ENCODE measurements around the gene PCDH15.

PCDH15 gene

DNA sequence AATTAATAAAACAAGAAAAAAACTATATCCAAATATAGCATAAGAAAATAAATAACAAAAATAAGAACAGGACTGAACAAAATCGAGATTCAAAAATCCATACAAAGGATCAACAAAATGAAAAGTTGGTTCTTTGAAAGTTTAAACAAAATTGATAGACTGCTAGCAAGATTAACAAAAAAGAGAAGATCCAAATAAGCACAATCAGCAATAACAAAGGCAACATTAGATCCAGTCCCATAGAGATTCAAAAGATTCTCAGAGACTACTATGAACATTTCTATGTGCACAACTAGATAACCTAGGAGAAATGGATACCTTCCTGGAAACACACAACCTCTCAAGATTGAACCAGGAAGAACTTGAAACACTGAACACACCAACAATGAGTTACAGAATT lies 534.6 kb downstream of the PCDH15 start:
- H3K9me3 ChIP-seq (ENCODE audit: low read length): peaks cover 2% of the 10 kb centered on the region
- no peak overlapping the region for H3K4me3 ChIP-seq (ENCODE audit: low read length)
- no peaks in the 10 kb centered on the region for H3K36me3 ChIP-seq (ENCODE audit: insufficient read depth, low read length)
- H2AFZ ChIP-seq (ENCODE audit: low read depth, low read length): no peak overlapping the region
- no peaks in the 10 kb centered on the region for H3K4me1 ChIP-seq (ENCODE audit: insufficient read depth, low read length)
- no peaks in the 10 kb centered on the region for H3K27me3 ChIP-seq (ENCODE audit: insufficient read depth, low read length)

DNA sequence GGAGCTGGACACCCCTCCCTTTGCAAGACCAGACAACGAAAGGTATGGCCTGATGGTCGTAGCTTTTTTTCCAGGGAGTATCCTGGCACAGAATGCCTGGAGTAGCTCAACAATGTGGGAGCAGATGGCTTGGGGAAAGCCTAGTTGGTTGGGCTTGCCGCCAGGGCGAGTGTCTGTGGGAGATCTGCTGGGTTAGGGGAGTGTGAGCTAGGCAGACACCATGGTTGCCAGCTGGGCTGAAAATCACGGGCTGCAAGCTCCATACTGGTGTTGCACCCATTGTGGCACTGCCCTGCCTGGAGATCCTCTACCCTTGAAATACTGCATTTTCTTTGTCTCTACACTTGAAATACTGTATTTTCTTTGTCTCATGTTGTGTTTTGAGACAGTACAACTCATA lies 538.3 kb downstream of the PCDH15 start:
- no peak overlapping the region for H2AFZ ChIP-seq (ENCODE audit: low read depth, low read length)
- H3K4me3 ChIP-seq (ENCODE audit: low read length): no peak overlapping the region
- peaks cover 2% of the 10 kb centered on the region for H3K9me3 ChIP-seq (ENCODE audit: low read length)
- no peaks in the 10 kb centered on the region for H3K27me3 ChIP-seq (ENCODE audit: insufficient read depth, low read length)
- H3K4me1 ChIP-seq (ENCODE audit: insufficient read depth, low read length): no peaks in the 10 kb centered on the region
- no peaks in the 10 kb centered on the region for H3K36me3 ChIP-seq (ENCODE audit: insufficient read depth, low read length)

DNA sequence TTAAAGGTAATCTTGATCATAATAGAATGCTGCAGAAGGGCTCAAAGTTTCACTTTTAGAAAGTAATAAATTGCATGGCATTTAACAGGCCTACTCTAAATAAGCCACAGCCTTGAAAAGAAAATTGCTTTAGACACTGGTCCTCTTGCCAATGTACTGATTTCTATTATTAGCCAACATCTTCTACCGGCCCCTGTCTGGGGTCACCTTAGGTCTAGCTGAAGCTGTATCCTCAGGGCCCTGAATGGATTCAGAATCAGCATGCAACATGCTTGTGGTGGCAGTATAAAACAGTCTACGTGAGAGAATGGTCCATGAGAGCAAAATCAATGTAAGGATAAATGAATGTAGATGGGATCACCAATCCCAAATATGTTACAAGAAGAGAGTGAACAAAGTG lies 541.9 kb downstream of the PCDH15 start:
- no peak overlapping the region for H2AFZ ChIP-seq (ENCODE audit: low read depth, low read length)
- no peaks in the 10 kb centered on the region for H3K27me3 ChIP-seq (ENCODE audit: insufficient read depth, low read length)
- no peaks in the 10 kb centered on the region for H3K36me3 ChIP-seq (ENCODE audit: insufficient read depth, low read length)
- peaks cover 2% of the 10 kb centered on the region for H3K9me3 ChIP-seq (ENCODE audit: low read length)
- H3K4me1 ChIP-seq (ENCODE audit: insufficient read depth, low read length): no peaks in the 10 kb centered on the region
- no peak overlapping the region for H3K4me3 ChIP-seq (ENCODE audit: low read length)

DNA sequence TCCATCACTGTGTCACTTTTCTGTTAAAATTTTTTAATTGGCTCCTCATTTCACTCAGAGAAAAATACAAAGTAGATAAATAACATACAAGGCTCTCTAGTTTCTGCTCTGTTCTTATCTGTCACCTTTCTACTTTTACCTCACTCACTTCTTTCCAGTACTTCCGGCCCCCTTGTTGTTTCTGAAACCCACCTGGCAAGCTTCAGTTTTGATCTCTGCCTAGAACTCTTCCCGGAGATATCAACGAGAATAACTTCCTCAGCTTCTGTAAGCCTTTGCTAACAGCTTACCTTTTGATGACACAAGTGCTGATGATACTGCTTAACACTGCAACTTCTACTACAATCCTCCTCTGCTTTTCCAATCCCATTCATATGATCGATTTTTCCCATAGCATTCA lies 566.2 kb downstream of the PCDH15 start:
- Histone ChIP-seq H3K36me3 (ENCODE audit: insufficient read depth, low read length) (no peaks in the 10 kb centered on the region), H3K4me3 (ENCODE audit: low read length) (no peak overlapping the region), H3K27me3 (ENCODE audit: insufficient read depth, low read length) (no peaks in the 10 kb centered on the region), H3K9me3 (ENCODE audit: low read length) (peaks cover 3% of the 10 kb centered on the region), H3K4me1 (ENCODE audit: insufficient read depth, low read length) (no peaks in the 10 kb centered on the region), H2AFZ (ENCODE audit: low read depth, low read length) (no peak overlapping the region)

DNA sequence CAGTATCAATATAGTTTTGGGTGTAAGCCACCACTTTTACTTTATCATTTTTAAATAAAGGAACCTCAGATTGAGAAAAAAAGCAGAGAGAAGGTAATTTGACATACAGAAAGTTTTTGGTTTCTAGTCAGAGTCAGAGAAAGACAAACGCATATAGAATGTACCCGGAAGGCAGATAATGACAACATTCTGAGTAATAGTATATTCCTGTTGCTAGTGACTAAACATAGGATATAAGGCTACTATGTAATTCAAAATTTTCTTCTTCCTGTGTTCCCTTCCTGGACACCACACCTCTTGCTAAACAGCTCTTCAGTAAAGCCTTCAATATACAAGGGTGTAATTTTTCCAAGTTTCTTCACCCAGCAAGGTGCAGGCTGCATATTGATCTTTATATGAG lies 597.6 kb downstream of the PCDH15 start:
- H2AFZ ChIP-seq (ENCODE audit: low read depth, low read length): no peak overlapping the region
- no peaks in the 10 kb centered on the region for H3K4me1 ChIP-seq (ENCODE audit: insufficient read depth, low read length)
- no peaks in the 10 kb centered on the region for H3K36me3 ChIP-seq (ENCODE audit: insufficient read depth, low read length)
- H3K9me3 ChIP-seq (ENCODE audit: low read length): no peaks in the 10 kb centered on the region
- H3K27me3 ChIP-seq (ENCODE audit: insufficient read depth, low read length): no peaks in the 10 kb centered on the region
- no peak overlapping the region for H3K4me3 ChIP-seq (ENCODE audit: low read length)

DNA sequence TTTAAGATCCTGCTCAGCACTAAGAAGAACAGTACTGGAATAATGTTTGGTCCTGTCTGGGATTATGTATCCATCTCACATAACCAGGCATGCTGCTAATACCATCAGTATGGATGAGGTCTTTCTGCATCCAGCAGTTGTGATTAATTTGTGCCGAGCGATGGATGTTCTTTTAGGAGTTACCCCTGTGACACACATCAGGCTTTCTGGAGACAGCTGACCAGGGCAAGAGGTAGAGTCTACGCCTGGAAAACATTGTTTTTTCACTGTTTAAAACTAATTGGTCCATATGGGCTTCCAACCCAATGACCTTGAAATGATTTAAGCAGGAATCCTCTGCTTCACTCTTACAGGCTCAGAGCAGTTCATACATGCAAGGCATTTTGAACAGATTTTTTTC lies 603.0 kb downstream of the PCDH15 start:
- no peaks in the 10 kb centered on the region for H3K4me1 ChIP-seq (ENCODE audit: insufficient read depth, low read length)
- no peaks in the 10 kb centered on the region for H3K36me3 ChIP-seq (ENCODE audit: insufficient read depth, low read length)
- H2AFZ ChIP-seq (ENCODE audit: low read depth, low read length): no peak overlapping the region
- no peaks in the 10 kb centered on the region for H3K27me3 ChIP-seq (ENCODE audit: insufficient read depth, low read length)
- no peaks in the 10 kb centered on the region for H3K9me3 ChIP-seq (ENCODE audit: low read length)
- H3K4me3 ChIP-seq (ENCODE audit: low read length): no peak overlapping the region

- Histone ChIP-seq H3K27me3 (ENCODE audit: insufficient read depth, low read length) (no peaks in the 10 kb centered on the region), H3K4me3 (ENCODE audit: low read length) (no peak overlapping the region), H2AFZ (ENCODE audit: low read depth, low read length) (no peak overlapping the region), H3K9me3 (ENCODE audit: low read length) (no peaks in the 10 kb centered on the region), H3K36me3 (ENCODE audit: insufficient read depth, low read length) (no peaks in the 10 kb centered on the region), H3K4me1 (ENCODE audit: insufficient read depth, low read length) (no peaks in the 10 kb centered on the region)
Observed at GRCh38 chr10:54194806-54195205, 606.2 kb downstream of the PCDH15 start.

GRCh38 chr10:54159924-54160323 lies 641.1 kb downstream of the PCDH15 start:
- Histone ChIP-seq H2AFZ (ENCODE audit: low read depth, low read length) (no peak overlapping the region), H3K4me1 (ENCODE audit: insufficient read depth, low read length) (no peaks in the 10 kb centered on the region), H3K27me3 (ENCODE audit: insufficient read depth, low read length) (no peaks in the 10 kb centered on the region), H3K9me3 (ENCODE audit: low read length) (no peaks in the 10 kb centered on the region), H3K4me3 (ENCODE audit: low read length) (no peak overlapping the region), H3K36me3 (ENCODE audit: insufficient read depth, low read length) (no peaks in the 10 kb centered on the region)

DNA sequence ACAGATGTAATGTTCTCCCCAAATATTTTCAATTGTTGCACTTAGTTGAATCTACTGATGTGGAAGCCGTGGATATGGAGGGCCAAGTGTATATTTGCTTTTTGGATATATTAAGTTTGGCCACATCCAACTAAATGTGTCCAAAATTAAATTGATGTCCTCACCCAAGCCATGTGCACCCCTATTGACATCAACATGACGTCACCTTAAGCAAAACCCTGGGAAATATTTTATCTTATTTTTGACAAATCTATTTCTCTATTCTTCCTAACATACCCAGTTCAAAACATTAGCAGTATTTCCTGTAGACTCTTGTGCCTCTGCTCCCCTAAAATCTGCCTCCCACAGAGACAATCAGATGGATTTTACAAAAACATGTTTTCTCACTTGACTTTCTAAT lies 652.5 kb downstream of the PCDH15 start:
- no peaks in the 10 kb centered on the region for H3K36me3 ChIP-seq (ENCODE audit: insufficient read depth, low read length)
- H3K27me3 ChIP-seq (ENCODE audit: insufficient read depth, low read length): no peaks in the 10 kb centered on the region

GRCh38 chr10:54139819-54140428 lies 661.1 kb downstream of the PCDH15 start:
- Histone ChIP-seq H2AFZ (ENCODE audit: low read depth, low read length) (no peak overlapping the region), H3K4me1 (ENCODE audit: insufficient read depth, low read length) (no peaks in the 10 kb centered on the region), H3K36me3 (ENCODE audit: insufficient read depth, low read length) (no peaks in the 10 kb centered on the region), H3K27me3 (ENCODE audit: insufficient read depth, low read length) (no peaks in the 10 kb centered on the region), H3K4me3 (ENCODE audit: low read length) (no peak overlapping the region), H3K9me3 (ENCODE audit: low read length) (peaks cover 3% of the 10 kb centered on the region)

More for the DNA sequence above, 652.5 kb downstream of the PCDH15 start:
- Histone ChIP-seq H3K9me3 (ENCODE audit: low read length) (no peaks in the 10 kb centered on the region), H3K4me3 (ENCODE audit: low read length) (no peak overlapping the region), H2AFZ (ENCODE audit: low read depth, low read length) (no peak overlapping the region), H3K4me1 (ENCODE audit: insufficient read depth, low read length) (no peaks in the 10 kb centered on the region)

GRCh38 chr10:54137396-54137795 lies 663.6 kb downstream of the PCDH15 start:
- Histone ChIP-seq H3K27me3 (ENCODE audit: insufficient read depth, low read length) (no peaks in the 10 kb centered on the region), H3K36me3 (ENCODE audit: insufficient read depth, low read length) (no peaks in the 10 kb centered on the region), H3K4me3 (ENCODE audit: low read length) (no peak overlapping the region), H3K9me3 (ENCODE audit: low read length) (peaks cover 3% of the 10 kb centered on the region), H2AFZ (ENCODE audit: low read depth, low read length) (no peak overlapping the region), H3K4me1 (ENCODE audit: insufficient read depth, low read length) (no peaks in the 10 kb centered on the region)

- H3K4me3 ChIP-seq (ENCODE audit: low read length): no peak overlapping the region
- H2AFZ ChIP-seq (ENCODE audit: low read depth, low read length): no peak overlapping the region
- H3K9me3 ChIP-seq (ENCODE audit: low read length): no peaks in the 10 kb centered on the region
- no peaks in the 10 kb centered on the region for H3K4me1 ChIP-seq (ENCODE audit: insufficient read depth, low read length)
- H3K36me3 ChIP-seq (ENCODE audit: insufficient read depth, low read length): no peaks in the 10 kb centered on the region
- no peaks in the 10 kb centered on the region for H3K27me3 ChIP-seq (ENCODE audit: insufficient read depth, low read length)
Observed at GRCh38 chr10:54133203-54133602, 667.8 kb downstream of the PCDH15 start.

- Histone ChIP-seq H3K36me3 (ENCODE audit: insufficient read depth, low read length) (no peaks in the 10 kb centered on the region), H3K4me3 (ENCODE audit: low read length) (no peak overlapping the region), H3K27me3 (ENCODE audit: insufficient read depth, low read length) (no peaks in the 10 kb centered on the region), H3K4me1 (ENCODE audit: insufficient read depth, low read length) (no peaks in the 10 kb centered on the region), H2AFZ (ENCODE audit: low read depth, low read length) (no peak overlapping the region), H3K9me3 (ENCODE audit: low read length) (no peaks in the 10 kb centered on the region)
Observed at GRCh38 chr10:54131833-54132232, 669.2 kb downstream of the PCDH15 start.

DNA sequence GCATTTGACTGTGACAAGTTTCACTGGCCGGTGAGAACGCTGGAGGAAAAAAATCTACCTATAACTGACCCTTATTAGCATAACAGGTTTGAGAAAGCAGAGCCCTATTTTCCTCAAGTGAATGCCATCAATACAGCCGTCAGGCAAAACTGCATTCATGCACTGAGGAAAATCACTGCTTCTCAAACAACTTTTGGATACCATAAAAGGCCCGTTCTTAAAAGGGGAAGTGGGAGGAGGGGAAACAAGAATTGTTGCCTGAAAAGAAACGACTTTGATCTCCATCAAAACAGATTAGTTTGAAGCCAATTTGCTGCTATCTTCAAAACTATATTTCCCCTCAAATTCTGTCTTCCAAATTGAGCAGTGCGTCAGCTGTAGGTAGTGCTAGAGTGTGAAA lies 670.6 kb downstream of the PCDH15 start:
- Histone ChIP-seq H3K4me3 (ENCODE audit: low read length) (no peak overlapping the region), H3K9me3 (ENCODE audit: low read length) (no peaks in the 10 kb centered on the region), H2AFZ (ENCODE audit: low read depth, low read length) (no peak overlapping the region), H3K27me3 (ENCODE audit: insufficient read depth, low read length) (no peaks in the 10 kb centered on the region), H3K4me1 (ENCODE audit: insufficient read depth, low read length) (no peaks in the 10 kb centered on the region), H3K36me3 (ENCODE audit: insufficient read depth, low read length) (no peaks in the 10 kb centered on the region)

All from neuron (in vitro differentiated cells).